Stimulated activated effector memory CD8-positive, alpha-beta T cell treated with anti-CD3 and anti-CD28 coated beads, Interleukin-12 subunit alpha, Interleukin-12 subunit beta, amount 100 ng/mL, for 72 hours (primary cell): Measurements from ENCODE around the gene PCDH9.

Experiments
- ATAC-seq: fragments of 150-1000 bp; cut with Tn5 transposase; 2 replicates; pipeline ENCODE4 v1.10.0; 2021
- DNase-seq, 2 donors: peaks; one replicate each; pipeline ENCODE4 v3.0.0; 2021 to 2022; ENCODE audit warnings: low spot score in 2 of 2
- H3K27ac Mint-ChIP-seq: one replicate; pipeline ENCODE4 v1.8.0; 2022; ENCODE audit warnings: mild to moderate bottlenecking, mixed read lengths
- H3K36me3 Mint-ChIP-seq: one replicate; pipeline ENCODE4 v1.8.0; 2022; ENCODE audit warnings: mild to moderate bottlenecking, mixed read lengths
- H3K4me1 Mint-ChIP-seq: one replicate; pipeline ENCODE4 v1.8.0; 2022; ENCODE audit warnings: mixed read lengths
- H3K4me3 Mint-ChIP-seq: one replicate; pipeline ENCODE4 v1.8.0; 2022; ENCODE audit warnings: mild to moderate bottlenecking, mixed read lengths
- H3K9me3 Mint-ChIP-seq: one replicate; pipeline ENCODE4 v1.8.0; 2022; ENCODE audit warnings: mixed read lengths

Gene PCDH9

GRCh38 chr13:66723576-66723975 lies 506.6 kb downstream of the PCDH9 start:
- peaks cover 11% of the 10 kb centered on the region for H3K9me3 Mint-ChIP-seq
- H3K4me3 Mint-ChIP-seq: no peak overlapping the region
- ATAC-seq (no peak), DNase-seq (no peak)
- no peaks in the 10 kb centered on the region for H3K36me3 Mint-ChIP-seq
- no peaks in the 10 kb centered on the region for H3K4me1 Mint-ChIP-seq
- no peak overlapping the region for H3K27ac Mint-ChIP-seq

GRCh38 chr13:66716538-66716937 lies 513.6 kb downstream of the PCDH9 start:
- peaks cover 6% of the 10 kb centered on the region for H3K9me3 Mint-ChIP-seq
- no peak for ATAC-seq

GRCh38 chr13:66714795-66715194 lies 515.3 kb downstream of the PCDH9 start:
- no peaks in the 10 kb centered on the region for H3K4me1 Mint-ChIP-seq
- no peak for ATAC-seq
- no peak overlapping the region for H3K4me3 Mint-ChIP-seq
- no peak overlapping the region for H3K27ac Mint-ChIP-seq
- H3K36me3 Mint-ChIP-seq: no peaks in the 10 kb centered on the region
- H3K9me3 Mint-ChIP-seq: peaks cover 10% of the 10 kb centered on the region
- no peak for DNase-seq

More at GRCh38 chr13:66716538-66716937, 513.6 kb downstream of the PCDH9 start:
- H3K4me3 Mint-ChIP-seq: no peak overlapping the region
- no peaks in the 10 kb centered on the region for H3K4me1 Mint-ChIP-seq
- H3K27ac Mint-ChIP-seq: no peak overlapping the region
- no peak for DNase-seq
- no peaks in the 10 kb centered on the region for H3K36me3 Mint-ChIP-seq

GRCh38 chr13:66704110-66704509 lies 526.0 kb downstream of the PCDH9 start:
- peaks cover 3% of the 10 kb centered on the region for H3K9me3 Mint-ChIP-seq
- ATAC-seq (no peak), DNase-seq (no peak)
- no peaks in the 10 kb centered on the region for H3K4me1 Mint-ChIP-seq
- H3K36me3 Mint-ChIP-seq: no peaks in the 10 kb centered on the region
- no peak overlapping the region for H3K27ac Mint-ChIP-seq
- no peak overlapping the region for H3K4me3 Mint-ChIP-seq

- H3K9me3 Mint-ChIP-seq: peaks cover 3% of the 10 kb centered on the region
- ATAC-seq (no peak), DNase-seq (no peak)
- no peaks in the 10 kb centered on the region for H3K36me3 Mint-ChIP-seq
- no peak overlapping the region for H3K4me3 Mint-ChIP-seq
- H3K4me1 Mint-ChIP-seq: no peaks in the 10 kb centered on the region
- no peak overlapping the region for H3K27ac Mint-ChIP-seq
These were observed 526.5 kb downstream of the PCDH9 start for GRCh38 chr13:66703597-66703996.

GRCh38 chr13:66700117-66700601 lies 530.0 kb downstream of the PCDH9 start:
- H3K9me3 Mint-ChIP-seq: peaks cover 7% of the 10 kb centered on the region
- no peaks in the 10 kb centered on the region for H3K4me1 Mint-ChIP-seq
- ATAC-seq: no peak
- no peak for DNase-seq
- no peak overlapping the region for H3K4me3 Mint-ChIP-seq
- no peaks in the 10 kb centered on the region for H3K36me3 Mint-ChIP-seq
- no peak overlapping the region for H3K27ac Mint-ChIP-seq

- no peak for ATAC-seq
- Mint-ChIP-seq H3K4me3 (no peak overlapping the region), H3K27ac (no peak overlapping the region), H3K36me3 (no peaks in the 10 kb centered on the region), H3K9me3 (peaks cover 4% of the 10 kb centered on the region), H3K4me1 (no peaks in the 10 kb centered on the region)
- no peak for DNase-seq
These were observed 536.5 kb downstream of the PCDH9 start for GRCh38 chr13:66693656-66694055.

GRCh38 chr13:66691149-66691548 lies 539.0 kb downstream of the PCDH9 start:
- Mint-ChIP-seq H3K27ac (no peak overlapping the region), H3K4me1 (no peaks in the 10 kb centered on the region), H3K36me3 (no peaks in the 10 kb centered on the region), H3K4me3 (no peak overlapping the region), H3K9me3 (peaks cover 4% of the 10 kb centered on the region)
- DNase-seq (no peak), ATAC-seq (no peak)

- no peak for DNase-seq
- no peak for ATAC-seq
- H3K4me3 Mint-ChIP-seq: no peak overlapping the region
- H3K4me1 Mint-ChIP-seq: no peaks in the 10 kb centered on the region
- no peaks in the 10 kb centered on the region for H3K36me3 Mint-ChIP-seq
- H3K27ac Mint-ChIP-seq: no peak overlapping the region
- peaks cover 7% of the 10 kb centered on the region for H3K9me3 Mint-ChIP-seq
These were observed 540.5 kb downstream of the PCDH9 start for GRCh38 chr13:66689628-66690027.

- Mint-ChIP-seq H3K4me3 (no peak overlapping the region), H3K9me3 (peaks cover 9% of the 10 kb centered on the region), H3K36me3 (no peaks in the 10 kb centered on the region), H3K4me1 (no peaks in the 10 kb centered on the region), H3K27ac (no peak overlapping the region)
- ATAC-seq: no peak
- no peak for DNase-seq
These were observed 541.0 kb downstream of the PCDH9 start for GRCh38 chr13:66689037-66689619.

GRCh38 chr13:66681403-66681802 lies 548.7 kb downstream of the PCDH9 start:
- Mint-ChIP-seq H3K9me3 (peaks cover 12% of the 10 kb centered on the region), H3K4me3 (no peak overlapping the region), H3K27ac (no peak overlapping the region), H3K36me3 (no peaks in the 10 kb centered on the region), H3K4me1 (no peaks in the 10 kb centered on the region)
- no peak for DNase-seq
- ATAC-seq: no peak

- no peaks in the 10 kb centered on the region for H3K36me3 Mint-ChIP-seq
- DNase-seq (no peak), ATAC-seq (no peak)
- H3K27ac Mint-ChIP-seq: no peak overlapping the region
- no peaks in the 10 kb centered on the region for H3K4me1 Mint-ChIP-seq
- H3K9me3 Mint-ChIP-seq: peaks cover 12% of the 10 kb centered on the region
- H3K4me3 Mint-ChIP-seq: no peak overlapping the region
These were observed 550.1 kb downstream of the PCDH9 start for GRCh38 chr13:66680031-66680430.

- ATAC-seq (no peak), DNase-seq (no peak)
These were observed 554.5 kb downstream of the PCDH9 start for GRCh38 chr13:66675620-66676019.

GRCh38 chr13:66673401-66673800 lies 556.7 kb downstream of the PCDH9 start:
- ATAC-seq (no peak), DNase-seq (no peak)
- Mint-ChIP-seq H3K9me3 (peaks cover 9% of the 10 kb centered on the region), H3K36me3 (no peaks in the 10 kb centered on the region), H3K4me1 (no peaks in the 10 kb centered on the region), H3K27ac (no peak overlapping the region), H3K4me3 (no peak overlapping the region)

More at GRCh38 chr13:66675620-66676019, 554.5 kb downstream of the PCDH9 start:
- Mint-ChIP-seq H3K9me3 (peaks cover 7% of the 10 kb centered on the region), H3K4me3 (no peak overlapping the region), H3K27ac (no peak overlapping the region), H3K36me3 (no peaks in the 10 kb centered on the region), H3K4me1 (no peaks in the 10 kb centered on the region)

GRCh38 chr13:66665991-66666390 lies 564.1 kb downstream of the PCDH9 start:
- ATAC-seq (no peak), DNase-seq (no peak)
- Mint-ChIP-seq H3K4me3 (no peak overlapping the region), H3K9me3 (peaks cover 6% of the 10 kb centered on the region), H3K4me1 (no peaks in the 10 kb centered on the region), H3K27ac (no peak overlapping the region), H3K36me3 (no peaks in the 10 kb centered on the region)

GRCh38 chr13:66663711-66664110 lies 566.4 kb downstream of the PCDH9 start:
- DNase-seq (no peak), ATAC-seq (no peak)
- no peaks in the 10 kb centered on the region for H3K36me3 Mint-ChIP-seq
- no peak overlapping the region for H3K27ac Mint-ChIP-seq
- no peaks in the 10 kb centered on the region for H3K4me1 Mint-ChIP-seq
- H3K9me3 Mint-ChIP-seq: peaks cover 6% of the 10 kb centered on the region
- H3K4me3 Mint-ChIP-seq: no peak overlapping the region

GRCh38 chr13:66663206-66663605 lies 566.9 kb downstream of the PCDH9 start:
- ATAC-seq: no peak
- H3K4me3 Mint-ChIP-seq: no peak overlapping the region
- H3K27ac Mint-ChIP-seq: no peak overlapping the region
- peaks cover 6% of the 10 kb centered on the region for H3K9me3 Mint-ChIP-seq
- no peaks in the 10 kb centered on the region for H3K36me3 Mint-ChIP-seq
- no peak for DNase-seq
- no peaks in the 10 kb centered on the region for H3K4me1 Mint-ChIP-seq
